HL-60 (cell line): Measurements from ENCODE around the gene SUN3.

Source experiments
- DNase-seq, 2 experiments: peaks; one replicate each; pipeline ENCODE4 v3.0.0-alpha.2; 2010 to 2020; ENCODE audit warnings: low read depth in 1 of 2, low spot score in 1 of 2
- H3K27ac ChIP-seq: fragments of 250-450 bp; sonication (Bioruptor Pico); replicated peaks from 2 replicates; pipeline ENCODE4 v1.5.1; 2020; ENCODE audit warnings: mild to moderate bottlenecking, moderate library complexity
- H3K27me3 ChIP-seq: fragments of 250-450 bp; sonication (Bioruptor Pico); 2 replicates; pipeline ENCODE4 v1.5.1; 2021; ENCODE audit warnings: mild to moderate bottlenecking, moderate library complexity; ENCODE audit not compliant: insufficient read depth, poor library complexity, severe bottlenecking
- H3K4me3 ChIP-seq: replicated peaks from 2 replicates; pipeline ENCODE4 v1.5.1; 2011; ENCODE audit warnings: mild to moderate bottlenecking, control low read depth, low read length; ENCODE audit not compliant: insufficient read depth
- GABPA ChIP-seq: IDR thresholded peaks from 2 replicates; pipeline ENCODE4 v1.6.1; 2012; ENCODE audit warnings: low read depth
- POLR2AphosphoS5 ChIP-seq: IDR thresholded peaks from 2 replicates; pipeline ENCODE4 v1.6.1; 2012; ENCODE audit warnings: low read depth
- SPI1 ChIP-seq: IDR thresholded peaks from 2 replicates; pipeline ENCODE4 v1.6.1; 2012; ENCODE audit warnings: low read depth, mild to moderate bottlenecking, borderline replicate concordance
- TF ChIP-seq, protein P1 (sequence below): IDR thresholded peaks from 2 replicates; pipeline ENCODE4 v1.6.1; 2012; ENCODE audit warnings: low read depth; ENCODE audit not compliant: insufficient replicate concordance
- TF ChIP-seq, protein P2 (sequence below): IDR thresholded peaks from one replicate; pipeline ENCODE4 v1.5.1; 2011; ENCODE audit warnings: low read length, control low read depth, inconsistent platforms; ENCODE audit not compliant: insufficient read depth

Gene SUN3

DNA sequence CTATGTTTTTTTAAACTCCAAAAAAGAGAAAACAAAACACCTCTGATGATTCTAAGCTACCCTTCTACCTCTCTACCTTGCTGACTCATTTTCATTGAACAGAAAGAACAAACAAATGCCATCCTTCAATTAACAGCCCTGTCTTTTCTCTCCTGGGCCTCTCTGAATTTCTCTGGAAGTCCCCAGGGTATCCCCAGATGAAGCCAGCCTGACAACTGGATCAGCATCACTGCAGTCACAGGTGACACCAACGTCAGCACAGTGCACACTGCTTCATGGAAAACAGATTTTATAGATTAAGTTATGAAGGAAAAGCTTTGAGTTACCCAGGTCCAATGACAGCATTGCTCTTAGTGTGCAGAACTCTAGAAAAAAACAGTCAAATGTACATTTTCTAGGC lies 55.2 kb downstream of the SUN3 start:
- TF ChIP-seq SPI1: no peak
- TF ChIP-seq, protein P1, sequence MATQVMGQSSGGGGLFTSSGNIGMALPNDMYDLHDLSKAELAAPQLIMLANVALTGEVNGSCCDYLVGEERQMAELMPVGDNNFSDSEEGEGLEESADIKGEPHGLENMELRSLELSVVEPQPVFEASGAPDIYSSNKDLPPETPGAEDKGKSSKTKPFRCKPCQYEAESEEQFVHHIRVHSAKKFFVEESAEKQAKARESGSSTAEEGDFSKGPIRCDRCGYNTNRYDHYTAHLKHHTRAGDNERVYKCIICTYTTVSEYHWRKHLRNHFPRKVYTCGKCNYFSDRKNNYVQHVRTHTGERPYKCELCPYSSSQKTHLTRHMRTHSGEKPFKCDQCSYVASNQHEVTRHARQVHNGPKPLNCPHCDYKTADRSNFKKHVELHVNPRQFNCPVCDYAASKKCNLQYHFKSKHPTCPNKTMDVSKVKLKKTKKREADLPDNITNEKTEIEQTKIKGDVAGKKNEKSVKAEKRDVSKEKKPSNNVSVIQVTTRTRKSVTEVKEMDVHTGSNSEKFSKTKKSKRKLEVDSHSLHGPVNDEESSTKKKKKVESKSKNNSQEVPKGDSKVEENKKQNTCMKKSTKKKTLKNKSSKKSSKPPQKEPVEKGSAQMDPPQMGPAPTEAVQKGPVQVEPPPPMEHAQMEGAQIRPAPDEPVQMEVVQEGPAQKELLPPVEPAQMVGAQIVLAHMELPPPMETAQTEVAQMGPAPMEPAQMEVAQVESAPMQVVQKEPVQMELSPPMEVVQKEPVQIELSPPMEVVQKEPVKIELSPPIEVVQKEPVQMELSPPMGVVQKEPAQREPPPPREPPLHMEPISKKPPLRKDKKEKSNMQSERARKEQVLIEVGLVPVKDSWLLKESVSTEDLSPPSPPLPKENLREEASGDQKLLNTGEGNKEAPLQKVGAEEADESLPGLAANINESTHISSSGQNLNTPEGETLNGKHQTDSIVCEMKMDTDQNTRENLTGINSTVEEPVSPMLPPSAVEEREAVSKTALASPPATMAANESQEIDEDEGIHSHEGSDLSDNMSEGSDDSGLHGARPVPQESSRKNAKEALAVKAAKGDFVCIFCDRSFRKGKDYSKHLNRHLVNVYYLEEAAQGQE: no peak
- no peak for TF ChIP-seq POLR2AphosphoS5
- TF ChIP-seq, protein P2, sequence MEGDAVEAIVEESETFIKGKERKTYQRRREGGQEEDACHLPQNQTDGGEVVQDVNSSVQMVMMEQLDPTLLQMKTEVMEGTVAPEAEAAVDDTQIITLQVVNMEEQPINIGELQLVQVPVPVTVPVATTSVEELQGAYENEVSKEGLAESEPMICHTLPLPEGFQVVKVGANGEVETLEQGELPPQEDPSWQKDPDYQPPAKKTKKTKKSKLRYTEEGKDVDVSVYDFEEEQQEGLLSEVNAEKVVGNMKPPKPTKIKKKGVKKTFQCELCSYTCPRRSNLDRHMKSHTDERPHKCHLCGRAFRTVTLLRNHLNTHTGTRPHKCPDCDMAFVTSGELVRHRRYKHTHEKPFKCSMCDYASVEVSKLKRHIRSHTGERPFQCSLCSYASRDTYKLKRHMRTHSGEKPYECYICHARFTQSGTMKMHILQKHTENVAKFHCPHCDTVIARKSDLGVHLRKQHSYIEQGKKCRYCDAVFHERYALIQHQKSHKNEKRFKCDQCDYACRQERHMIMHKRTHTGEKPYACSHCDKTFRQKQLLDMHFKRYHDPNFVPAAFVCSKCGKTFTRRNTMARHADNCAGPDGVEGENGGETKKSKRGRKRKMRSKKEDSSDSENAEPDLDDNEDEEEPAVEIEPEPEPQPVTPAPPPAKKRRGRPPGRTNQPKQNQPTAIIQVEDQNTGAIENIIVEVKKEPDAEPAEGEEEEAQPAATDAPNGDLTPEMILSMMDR: no peak
- no peak for TF ChIP-seq GABPA
- no peak overlapping the region for H3K27ac ChIP-seq
- H3K4me3 ChIP-seq: no peak overlapping the region
- H3K27me3 ChIP-seq: no peaks in the 10 kb centered on the region
- no peak for DNase-seq

GRCh38 chr7:47970761-47971160 lies 58.1 kb downstream of the SUN3 start:
- Histone ChIP-seq H3K27me3 (no peaks in the 10 kb centered on the region), H3K4me3 (no peak overlapping the region), H3K27ac (no peak overlapping the region)
- no peak for TF ChIP-seq GABPA
- TF ChIP-seq, protein P2: no peak
- TF ChIP-seq SPI1: no peak
- TF ChIP-seq POLR2AphosphoS5: no peak
- TF ChIP-seq, protein P1: no peak
- no peak for DNase-seq

GRCh38 chr7:47968847-47969774 lies 59.8 kb downstream of the SUN3 start:
- DNase-seq: peak in 1 of 2 experiments; percentile 23
- Histone ChIP-seq H3K27ac (no peak overlapping the region), H3K4me3 (no peak overlapping the region), H3K27me3 (no peaks in the 10 kb centered on the region)
- TF ChIP-seq GABPA (no peak), POLR2AphosphoS5 (no peak), SPI1 (no peak)
- TF ChIP-seq, protein P2: peak; percentile 63
- TF ChIP-seq, protein P1: no peak
